ENCODE data around the gene VAC14. TPM values are rescaled to one million over a fixed set of nuclear protein-coding genes. Genes with fewer than 3 reads are reported as not detected.

Gene VAC14
- total and polyA plus RNA-seq, 2 of the 8 experiments (the other 6 are each of a cell fraction or from before 2014, with no cell fraction given) = 56.0 to 108 TPM

DNA sequence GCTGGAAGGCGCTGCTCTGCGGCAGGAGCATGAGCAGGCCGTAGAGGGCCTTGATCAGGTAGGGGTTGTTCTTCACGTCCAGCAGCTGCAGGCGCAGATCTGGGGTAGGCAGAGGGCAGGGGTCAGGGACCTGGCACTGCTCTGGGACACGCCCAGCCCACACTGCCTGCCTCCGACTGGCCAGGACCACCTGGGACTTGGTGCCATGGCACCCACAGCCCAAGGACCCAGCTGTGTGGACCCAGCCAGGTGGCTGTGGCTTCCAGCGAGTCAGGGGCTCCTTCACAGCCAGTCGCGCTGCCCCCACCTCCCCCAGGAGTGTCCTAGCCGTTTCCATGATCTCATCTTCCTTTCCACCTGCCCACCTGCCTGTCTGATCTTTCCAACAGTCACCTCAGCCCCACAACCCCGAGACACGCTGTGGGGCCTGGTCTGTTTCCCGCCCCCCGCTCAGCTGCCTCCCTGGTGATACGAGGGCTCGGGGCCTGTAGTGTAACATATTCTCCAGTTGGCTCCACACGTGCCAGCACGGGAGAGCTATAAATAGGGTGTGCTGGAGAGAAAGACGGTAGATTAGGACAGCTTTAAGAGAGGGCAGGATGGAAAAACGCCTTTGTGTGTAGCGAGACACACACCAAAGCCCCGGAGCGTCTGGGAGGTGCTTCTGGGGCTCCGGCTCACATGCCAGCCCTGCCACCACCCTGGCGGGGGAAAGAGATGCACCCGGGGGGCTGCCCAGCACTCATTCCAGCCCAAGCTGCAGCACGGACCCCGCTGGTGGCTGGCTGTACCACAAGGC is 107.9 kb downstream of the VAC14 start (continued):
- TF ChIP-seq, protein P1, sequence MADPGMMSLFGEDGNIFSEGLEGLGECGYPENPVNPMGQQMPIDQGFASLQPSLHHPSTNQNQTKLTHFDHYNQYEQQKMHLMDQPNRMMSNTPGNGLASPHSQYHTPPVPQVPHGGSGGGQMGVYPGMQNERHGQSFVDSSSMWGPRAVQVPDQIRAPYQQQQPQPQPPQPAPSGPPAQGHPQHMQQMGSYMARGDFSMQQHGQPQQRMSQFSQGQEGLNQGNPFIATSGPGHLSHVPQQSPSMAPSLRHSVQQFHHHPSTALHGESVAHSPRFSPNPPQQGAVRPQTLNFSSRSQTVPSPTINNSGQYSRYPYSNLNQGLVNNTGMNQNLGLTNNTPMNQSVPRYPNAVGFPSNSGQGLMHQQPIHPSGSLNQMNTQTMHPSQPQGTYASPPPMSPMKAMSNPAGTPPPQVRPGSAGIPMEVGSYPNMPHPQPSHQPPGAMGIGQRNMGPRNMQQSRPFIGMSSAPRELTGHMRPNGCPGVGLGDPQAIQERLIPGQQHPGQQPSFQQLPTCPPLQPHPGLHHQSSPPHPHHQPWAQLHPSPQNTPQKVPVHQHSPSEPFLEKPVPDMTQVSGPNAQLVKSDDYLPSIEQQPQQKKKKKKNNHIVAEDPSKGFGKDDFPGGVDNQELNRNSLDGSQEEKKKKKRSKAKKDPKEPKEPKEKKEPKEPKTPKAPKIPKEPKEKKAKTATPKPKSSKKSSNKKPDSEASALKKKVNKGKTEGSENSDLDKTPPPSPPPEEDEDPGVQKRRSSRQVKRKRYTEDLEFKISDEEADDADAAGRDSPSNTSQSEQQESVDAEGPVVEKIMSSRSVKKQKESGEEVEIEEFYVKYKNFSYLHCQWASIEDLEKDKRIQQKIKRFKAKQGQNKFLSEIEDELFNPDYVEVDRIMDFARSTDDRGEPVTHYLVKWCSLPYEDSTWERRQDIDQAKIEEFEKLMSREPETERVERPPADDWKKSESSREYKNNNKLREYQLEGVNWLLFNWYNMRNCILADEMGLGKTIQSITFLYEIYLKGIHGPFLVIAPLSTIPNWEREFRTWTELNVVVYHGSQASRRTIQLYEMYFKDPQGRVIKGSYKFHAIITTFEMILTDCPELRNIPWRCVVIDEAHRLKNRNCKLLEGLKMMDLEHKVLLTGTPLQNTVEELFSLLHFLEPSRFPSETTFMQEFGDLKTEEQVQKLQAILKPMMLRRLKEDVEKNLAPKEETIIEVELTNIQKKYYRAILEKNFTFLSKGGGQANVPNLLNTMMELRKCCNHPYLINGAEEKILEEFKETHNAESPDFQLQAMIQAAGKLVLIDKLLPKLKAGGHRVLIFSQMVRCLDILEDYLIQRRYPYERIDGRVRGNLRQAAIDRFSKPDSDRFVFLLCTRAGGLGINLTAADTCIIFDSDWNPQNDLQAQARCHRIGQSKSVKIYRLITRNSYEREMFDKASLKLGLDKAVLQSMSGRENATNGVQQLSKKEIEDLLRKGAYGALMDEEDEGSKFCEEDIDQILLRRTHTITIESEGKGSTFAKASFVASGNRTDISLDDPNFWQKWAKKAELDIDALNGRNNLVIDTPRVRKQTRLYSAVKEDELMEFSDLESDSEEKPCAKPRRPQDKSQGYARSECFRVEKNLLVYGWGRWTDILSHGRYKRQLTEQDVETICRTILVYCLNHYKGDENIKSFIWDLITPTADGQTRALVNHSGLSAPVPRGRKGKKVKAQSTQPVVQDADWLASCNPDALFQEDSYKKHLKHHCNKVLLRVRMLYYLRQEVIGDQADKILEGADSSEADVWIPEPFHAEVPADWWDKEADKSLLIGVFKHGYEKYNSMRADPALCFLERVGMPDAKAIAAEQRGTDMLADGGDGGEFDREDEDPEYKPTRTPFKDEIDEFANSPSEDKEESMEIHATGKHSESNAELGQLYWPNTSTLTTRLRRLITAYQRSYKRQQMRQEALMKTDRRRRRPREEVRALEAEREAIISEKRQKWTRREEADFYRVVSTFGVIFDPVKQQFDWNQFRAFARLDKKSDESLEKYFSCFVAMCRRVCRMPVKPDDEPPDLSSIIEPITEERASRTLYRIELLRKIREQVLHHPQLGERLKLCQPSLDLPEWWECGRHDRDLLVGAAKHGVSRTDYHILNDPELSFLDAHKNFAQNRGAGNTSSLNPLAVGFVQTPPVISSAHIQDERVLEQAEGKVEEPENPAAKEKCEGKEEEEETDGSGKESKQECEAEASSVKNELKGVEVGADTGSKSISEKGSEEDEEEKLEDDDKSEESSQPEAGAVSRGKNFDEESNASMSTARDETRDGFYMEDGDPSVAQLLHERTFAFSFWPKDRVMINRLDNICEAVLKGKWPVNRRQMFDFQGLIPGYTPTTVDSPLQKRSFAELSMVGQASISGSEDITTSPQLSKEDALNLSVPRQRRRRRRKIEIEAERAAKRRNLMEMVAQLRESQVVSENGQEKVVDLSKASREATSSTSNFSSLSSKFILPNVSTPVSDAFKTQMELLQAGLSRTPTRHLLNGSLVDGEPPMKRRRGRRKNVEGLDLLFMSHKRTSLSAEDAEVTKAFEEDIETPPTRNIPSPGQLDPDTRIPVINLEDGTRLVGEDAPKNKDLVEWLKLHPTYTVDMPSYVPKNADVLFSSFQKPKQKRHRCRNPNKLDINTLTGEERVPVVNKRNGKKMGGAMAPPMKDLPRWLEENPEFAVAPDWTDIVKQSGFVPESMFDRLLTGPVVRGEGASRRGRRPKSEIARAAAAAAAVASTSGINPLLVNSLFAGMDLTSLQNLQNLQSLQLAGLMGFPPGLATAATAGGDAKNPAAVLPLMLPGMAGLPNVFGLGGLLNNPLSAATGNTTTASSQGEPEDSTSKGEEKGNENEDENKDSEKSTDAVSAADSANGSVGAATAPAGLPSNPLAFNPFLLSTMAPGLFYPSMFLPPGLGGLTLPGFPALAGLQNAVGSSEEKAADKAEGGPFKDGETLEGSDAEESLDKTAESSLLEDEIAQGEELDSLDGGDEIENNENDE (IDR thresholded peaks at IDR 0.05; ENCODE audit: insufficient replicate concordance, low read length) = no peak
- TF ChIP-seq ZNF274 (IDR thresholded peaks at IDR 0.05; ENCODE audit: borderline replicate concordance, extremely low read depth, low read length) (no peak), CEBPB (IDR thresholded peaks at IDR 0.05; ENCODE audit: low read depth, low read length) (no peak), SP1 (IDR thresholded peaks at IDR 0.05; ENCODE audit: low read depth, low read length) (no peak), HDAC2 (IDR thresholded peaks at IDR 0.05; ENCODE audit: borderline replicate concordance in 1 of 2, low read depth in 2 of 2, low read length in 2 of 2) (no peak), KDM4A (IDR thresholded peaks at IDR 0.05; ENCODE audit: low read depth, low read length, severe bottlenecking) (no peak)
- TF ChIP-seq, protein P2, sequence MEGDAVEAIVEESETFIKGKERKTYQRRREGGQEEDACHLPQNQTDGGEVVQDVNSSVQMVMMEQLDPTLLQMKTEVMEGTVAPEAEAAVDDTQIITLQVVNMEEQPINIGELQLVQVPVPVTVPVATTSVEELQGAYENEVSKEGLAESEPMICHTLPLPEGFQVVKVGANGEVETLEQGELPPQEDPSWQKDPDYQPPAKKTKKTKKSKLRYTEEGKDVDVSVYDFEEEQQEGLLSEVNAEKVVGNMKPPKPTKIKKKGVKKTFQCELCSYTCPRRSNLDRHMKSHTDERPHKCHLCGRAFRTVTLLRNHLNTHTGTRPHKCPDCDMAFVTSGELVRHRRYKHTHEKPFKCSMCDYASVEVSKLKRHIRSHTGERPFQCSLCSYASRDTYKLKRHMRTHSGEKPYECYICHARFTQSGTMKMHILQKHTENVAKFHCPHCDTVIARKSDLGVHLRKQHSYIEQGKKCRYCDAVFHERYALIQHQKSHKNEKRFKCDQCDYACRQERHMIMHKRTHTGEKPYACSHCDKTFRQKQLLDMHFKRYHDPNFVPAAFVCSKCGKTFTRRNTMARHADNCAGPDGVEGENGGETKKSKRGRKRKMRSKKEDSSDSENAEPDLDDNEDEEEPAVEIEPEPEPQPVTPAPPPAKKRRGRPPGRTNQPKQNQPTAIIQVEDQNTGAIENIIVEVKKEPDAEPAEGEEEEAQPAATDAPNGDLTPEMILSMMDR (IDR thresholded peaks at IDR 0.05; ENCODE audit: control extremely low read depth in 1 of 3, insufficient read depth in 1 of 3, low read depth in 1 of 3, low read length in 3 of 3) = no peak
